Neural crest cell (in vitro differentiated cells): ENCODE data around the gene PALM2AKAP2. TPM values are rescaled to one million over a fixed set of nuclear protein-coding genes. Genes with fewer than 3 reads are reported as not detected.

ENCODE experiments used
- DNase-seq: peaks from one replicate; pipeline ENCODE4 v3.0.0; 2021; ENCODE audit warnings: low read depth, mixed read lengths, low spot score
- H3K27ac Mint-ChIP-seq: one replicate; pipeline ENCODE4 v1.8.0; 2021; ENCODE audit warnings: mild to moderate bottlenecking, mixed read lengths; ENCODE audit not compliant: unreplicated experiment
- H3K27me3 Mint-ChIP-seq: 2 replicates; pipeline ENCODE4 v1.8.0; 2021; ENCODE audit warnings: low read depth, mild to moderate bottlenecking, mixed read lengths
- H3K36me3 Mint-ChIP-seq: 2 replicates; pipeline ENCODE4 v1.8.0; 2021; ENCODE audit warnings: low read depth, mild to moderate bottlenecking, mixed read lengths
- H3K4me1 Mint-ChIP-seq: 2 replicates; pipeline ENCODE4 v1.8.0; 2021; ENCODE audit warnings: mixed read lengths
- H3K4me3 Mint-ChIP-seq: one replicate; pipeline ENCODE4 v1.8.0; 2021; ENCODE audit warnings: mild to moderate bottlenecking, mixed read lengths
- H3K9me3 Mint-ChIP-seq: 2 replicates; pipeline ENCODE4 v1.8.0; 2021; ENCODE audit warnings: mixed read lengths
- long read RNA-seq: library from polyadenylated mRNA; unstranded; transcript quantifications from one replicate; pipeline ENCODE4 v2.0.0, GENCODE V29; 2020
- total RNA-seq: library from RNA; stranded (reverse); gene quantifications from 2 replicates; pipeline ENCODE4 v1.2.1, GENCODE V29; 2021
- TF ChIP-seq, protein P1 (sequence below): fragments of 200-600 bp; sonication (generic); conservative IDR thresholded peaks from 2 replicates; pipeline ENCODE4 v1.5.0; 2021; ENCODE audit warnings: antibody characterized with exemption, mild to moderate bottlenecking

Gene PALM2AKAP2
- 5.6 and 7.1 TPM in 2 replicates for total RNA-seq
- long read RNA-seq, partial matches to known transcripts = 0 of 4 reads
- long read RNA-seq, other reads (novel, unspliced or antisense) = 4 of 4 reads

DNA sequence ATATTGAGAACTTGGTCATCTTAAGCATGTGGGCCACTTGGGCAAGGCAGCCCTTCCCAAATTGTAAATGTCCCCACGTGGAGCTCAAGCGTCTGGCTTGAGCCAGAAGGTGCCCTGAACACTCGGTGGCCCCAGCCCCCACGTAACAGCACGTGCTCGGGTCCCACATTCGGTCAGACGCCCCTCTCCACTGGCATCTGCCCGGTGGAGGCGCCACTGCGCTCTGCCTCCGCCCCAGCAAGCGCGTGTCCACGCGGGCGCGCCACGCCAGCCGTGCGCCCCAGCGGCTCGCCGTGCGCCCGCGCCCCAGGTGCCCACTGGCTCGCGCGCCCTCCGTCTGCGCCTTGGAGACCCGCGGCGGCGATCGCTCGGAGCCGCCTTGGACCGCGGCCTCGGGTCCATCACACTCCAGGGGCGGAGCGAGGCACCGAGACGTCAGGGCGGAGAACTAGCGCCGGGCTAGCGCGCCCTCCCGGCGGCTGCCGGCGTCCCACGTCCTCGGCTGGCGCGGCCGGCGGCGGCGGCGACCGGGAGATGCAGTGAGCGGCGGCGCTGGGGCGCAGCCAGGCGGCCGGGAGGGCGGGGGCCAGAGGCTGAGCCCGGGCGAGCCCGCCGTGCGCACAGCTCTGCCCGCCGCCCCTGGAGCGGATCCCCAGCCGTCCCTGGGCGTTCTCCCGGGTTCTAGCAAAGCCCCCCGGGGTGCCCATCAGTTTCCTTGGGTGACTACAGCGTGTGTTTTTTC is at the start of gene PALM2AKAP2:
Gene PALM2AKAP2, plus strand, starts transcription at position 488 of the 742 bp plus-strand sequence. CDS start 291 bp downstream, outside the sequence.
- H3K9me3 Mint-ChIP-seq = no peaks in the 10 kb centered on the region
- TF ChIP-seq, protein P1, sequence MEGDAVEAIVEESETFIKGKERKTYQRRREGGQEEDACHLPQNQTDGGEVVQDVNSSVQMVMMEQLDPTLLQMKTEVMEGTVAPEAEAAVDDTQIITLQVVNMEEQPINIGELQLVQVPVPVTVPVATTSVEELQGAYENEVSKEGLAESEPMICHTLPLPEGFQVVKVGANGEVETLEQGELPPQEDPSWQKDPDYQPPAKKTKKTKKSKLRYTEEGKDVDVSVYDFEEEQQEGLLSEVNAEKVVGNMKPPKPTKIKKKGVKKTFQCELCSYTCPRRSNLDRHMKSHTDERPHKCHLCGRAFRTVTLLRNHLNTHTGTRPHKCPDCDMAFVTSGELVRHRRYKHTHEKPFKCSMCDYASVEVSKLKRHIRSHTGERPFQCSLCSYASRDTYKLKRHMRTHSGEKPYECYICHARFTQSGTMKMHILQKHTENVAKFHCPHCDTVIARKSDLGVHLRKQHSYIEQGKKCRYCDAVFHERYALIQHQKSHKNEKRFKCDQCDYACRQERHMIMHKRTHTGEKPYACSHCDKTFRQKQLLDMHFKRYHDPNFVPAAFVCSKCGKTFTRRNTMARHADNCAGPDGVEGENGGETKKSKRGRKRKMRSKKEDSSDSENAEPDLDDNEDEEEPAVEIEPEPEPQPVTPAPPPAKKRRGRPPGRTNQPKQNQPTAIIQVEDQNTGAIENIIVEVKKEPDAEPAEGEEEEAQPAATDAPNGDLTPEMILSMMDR = peak; percentile 42
- H3K4me1 Mint-ChIP-seq = peaks cover 11% of the 10 kb centered on the region
- no peak within 1 kb of the TSS for H3K27ac Mint-ChIP-seq
- peak; percentile 63 for DNase-seq
- no peaks in the 10 kb centered on the region for H3K36me3 Mint-ChIP-seq
- H3K4me3 Mint-ChIP-seq = peak within 1 kb of the TSS; percentile 96
- H3K27me3 Mint-ChIP-seq = peaks cover 42% of the 10 kb centered on the region

DNA sequence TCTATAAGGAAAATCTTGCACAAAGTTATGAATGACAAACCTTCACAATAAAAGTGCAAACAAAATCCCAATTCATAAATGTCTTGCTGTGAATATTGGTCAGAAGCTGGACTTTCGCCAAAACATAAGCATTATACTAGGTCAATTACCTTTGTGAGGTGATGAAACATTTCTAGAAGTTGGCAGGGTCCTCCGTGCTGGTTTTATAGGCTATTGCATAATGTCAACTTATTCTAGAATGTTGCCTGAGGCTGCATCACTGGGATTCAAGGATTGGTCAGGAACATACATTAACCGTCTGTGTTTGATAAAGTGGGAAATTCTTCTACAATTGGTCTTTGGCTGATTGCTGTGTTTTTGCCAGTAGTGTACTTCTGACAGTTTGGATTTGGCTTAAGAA is 49.8 kb upstream of the PALM2AKAP2 start:
- H3K36me3 Mint-ChIP-seq = no peaks in the 10 kb centered on the region
- H3K9me3 Mint-ChIP-seq = no peaks in the 10 kb centered on the region
- DNase-seq = no peak
- no peaks in the 10 kb centered on the region for H3K4me1 Mint-ChIP-seq
- no peak overlapping the region for H3K27ac Mint-ChIP-seq
- no peak overlapping the region for H3K4me3 Mint-ChIP-seq
- TF ChIP-seq, protein P1 = no peak
- peaks cover 2% of the 10 kb centered on the region for H3K27me3 Mint-ChIP-seq

DNA sequence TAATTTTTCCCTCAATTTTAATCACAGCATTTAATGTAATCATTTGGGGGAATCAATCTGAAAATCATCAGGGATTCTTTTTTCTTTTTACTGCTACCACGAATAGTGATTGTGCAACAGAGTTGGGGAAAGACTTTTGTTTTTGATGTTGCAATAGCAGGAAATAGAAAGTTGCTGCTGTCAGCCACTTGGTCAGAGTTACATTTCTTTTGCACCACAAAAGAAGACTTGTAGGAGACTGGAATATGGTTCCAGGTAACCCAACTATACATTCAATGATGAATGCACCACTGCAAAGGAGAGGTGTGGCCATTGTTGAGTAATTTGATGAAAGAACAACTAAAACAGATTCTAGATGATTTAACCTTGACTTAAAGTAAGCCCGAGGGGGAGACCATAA is 46.3 kb upstream of the PALM2AKAP2 start:
- TF ChIP-seq, protein P1 = no peak
- Mint-ChIP-seq H3K4me1 (no peaks in the 10 kb centered on the region), H3K27me3 (no peaks in the 10 kb centered on the region), H3K27ac (no peak overlapping the region), H3K36me3 (no peaks in the 10 kb centered on the region), H3K9me3 (no peaks in the 10 kb centered on the region), H3K4me3 (no peak overlapping the region)
- no peak for DNase-seq

DNA sequence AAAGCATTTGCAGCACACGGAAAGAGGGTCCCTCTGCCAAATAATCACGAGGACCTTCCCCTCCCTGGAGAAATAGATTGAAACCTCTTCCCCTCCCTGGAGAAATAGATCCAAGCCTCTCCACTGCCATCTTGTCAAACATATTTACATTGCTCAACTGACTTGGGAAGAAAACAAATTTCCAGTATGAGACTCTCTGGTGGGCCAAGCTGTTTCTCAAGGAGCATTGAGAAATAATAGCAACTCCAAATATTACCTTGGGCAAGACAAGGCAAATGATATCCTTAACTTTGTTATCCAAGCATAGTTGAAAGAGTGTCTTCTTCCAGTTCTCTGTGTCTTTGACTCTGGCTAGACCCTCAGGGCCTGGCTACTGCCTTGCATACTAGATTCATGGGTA is 45.2 kb upstream of the PALM2AKAP2 start:
- Mint-ChIP-seq H3K27ac (no peak overlapping the region), H3K27me3 (no peaks in the 10 kb centered on the region), H3K4me1 (no peaks in the 10 kb centered on the region), H3K4me3 (no peak overlapping the region), H3K9me3 (no peaks in the 10 kb centered on the region), H3K36me3 (no peaks in the 10 kb centered on the region)
- DNase-seq = no peak
- TF ChIP-seq, protein P1 = no peak

DNA sequence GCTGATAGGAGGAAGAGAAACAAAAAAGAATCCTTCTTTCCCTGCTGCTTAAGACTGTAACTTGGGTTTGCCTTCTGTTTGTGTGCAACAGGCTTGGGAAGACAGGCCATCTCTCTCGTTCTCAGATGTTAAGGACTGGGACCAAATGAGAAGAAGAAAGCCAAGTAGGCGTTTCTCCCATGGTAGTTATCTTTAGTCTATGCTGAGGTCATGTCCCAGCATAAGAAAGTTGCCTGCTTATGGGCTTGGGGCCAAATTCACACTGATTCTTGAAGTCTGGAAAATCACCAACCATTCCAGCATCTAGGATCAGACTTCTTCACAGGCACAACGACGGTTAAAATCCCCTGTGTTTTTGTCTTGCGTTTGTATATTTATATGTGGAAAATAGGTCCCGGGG is 44.2 kb upstream of the PALM2AKAP2 start:
- Mint-ChIP-seq H3K27me3 (no peaks in the 10 kb centered on the region), H3K4me3 (no peak overlapping the region), H3K4me1 (no peaks in the 10 kb centered on the region), H3K9me3 (no peaks in the 10 kb centered on the region), H3K27ac (no peak overlapping the region), H3K36me3 (no peaks in the 10 kb centered on the region)
- DNase-seq = no peak
- TF ChIP-seq, protein P1 = no peak
